ENCODE data around the gene SUPT6H.
"Not testable (repeated sequence)": the region's sequence is repeated elsewhere in the genome, so short reads cannot be mapped to it uniquely, and the experiment has no call there.

SUPT6H gene

GRCh38 chr17:28659497-28659881, 2.5 kb upstream of the SUPT6H start:
- not testable (repeated sequence) for ATAC-seq (replicated peaks); H3K9me3 Mint-ChIP-seq; DNase-seq; H3K27me3 Mint-ChIP-seq
- Mint-ChIP-seq H3K27ac (peak overlapping the region in 1 of 2 donors; percentile 87), H3K4me1 (ENCODE audit: low read depth in 2 of 2) (peaks cover 37 to 51% of the 10 kb centered on the region in 2 donors), H3K36me3 (ENCODE audit: insufficient read depth) (peaks cover 56% of the 10 kb centered on the region), H3K4me3 (peak overlapping the region; percentile 53 to 98)

- DNase-seq (no peak), ATAC-seq (replicated peaks) (no peak)
- Mint-ChIP-seq H3K27me3 (no peaks in the 10 kb centered on the region), H3K4me3 (peak overlapping the region; percentile 97 to 98), H3K27ac (peak overlapping the region; percentile 99), H3K4me1 (ENCODE audit: low read depth in 2 of 2) (peaks cover 40 to 56% of the 10 kb centered on the region in 2 donors), H3K36me3 (ENCODE audit: insufficient read depth) (peaks cover 57% of the 10 kb centered on the region), H3K9me3 (no peaks in the 10 kb centered on the region)
These were observed 473 bp downstream of the SUPT6H start for GRCh38 chr17:28662527-28662829.

GRCh38 chr17:28663723-28664122, 1.7 kb downstream of the SUPT6H start:
- Mint-ChIP-seq H3K4me3 (peak overlapping the region; percentile 97 to 98), H3K27ac (peak overlapping the region in 1 of 2 donors; percentile 86), H3K9me3 (no peaks in the 10 kb centered on the region), H3K27me3 (no peaks in the 10 kb centered on the region), H3K36me3 (ENCODE audit: insufficient read depth) (peaks cover 53% of the 10 kb centered on the region), H3K4me1 (ENCODE audit: low read depth in 2 of 2) (peaks cover 46 to 63% of the 10 kb centered on the region in 2 donors)
- no peak for DNase-seq
- no peak for ATAC-seq (replicated peaks)

GRCh38 chr17:28665994-28666393, 4.0 kb downstream of the SUPT6H start:
- Mint-ChIP-seq H3K27me3 (no peaks in the 10 kb centered on the region), H3K9me3 (no peaks in the 10 kb centered on the region), H3K4me3 (no peak overlapping the region), H3K36me3 (ENCODE audit: insufficient read depth) (peaks cover 62% of the 10 kb centered on the region), H3K4me1 (ENCODE audit: low read depth in 2 of 2) (peaks cover 39 to 54% of the 10 kb centered on the region in 2 donors), H3K27ac (peak overlapping the region in 1 of 2 donors; percentile 67)
- DNase-seq (no peak), ATAC-seq (replicated peaks) (no peak)

GRCh38 chr17:28667870-28668269, 5.9 kb downstream of the SUPT6H start:
- ATAC-seq (replicated peaks) (no peak), DNase-seq (no peak)
- H3K4me3 Mint-ChIP-seq, result no peak overlapping the region
- H3K4me1 Mint-ChIP-seq (ENCODE audit: low read depth in 2 of 2), result peaks cover 32 to 47% of the 10 kb centered on the region in 2 donors
- H3K36me3 Mint-ChIP-seq (ENCODE audit: insufficient read depth), result peaks cover 65% of the 10 kb centered on the region
- H3K27me3 Mint-ChIP-seq, result no peaks in the 10 kb centered on the region
- no peaks in the 10 kb centered on the region for H3K9me3 Mint-ChIP-seq
- peak overlapping the region in 1 of 2 donors; percentile 44 for H3K27ac Mint-ChIP-seq

- Mint-ChIP-seq H3K4me3 (no peak overlapping the region), H3K36me3 (ENCODE audit: insufficient read depth) (peaks cover 77% of the 10 kb centered on the region), H3K9me3 (no peaks in the 10 kb centered on the region), H3K27ac (no peak overlapping the region), H3K4me1 (ENCODE audit: low read depth in 2 of 2) (peaks cover 18 to 27% of the 10 kb centered on the region in 2 donors), H3K27me3 (no peaks in the 10 kb centered on the region)
- ATAC-seq (replicated peaks) (no peak), DNase-seq (no peak)
These were observed 7.9 kb downstream of the SUPT6H start for GRCh38 chr17:28669918-28670317.

GRCh38 chr17:28675490-28675889, 13.5 kb downstream of the SUPT6H start:
- Mint-ChIP-seq H3K4me3 (no peak overlapping the region), H3K9me3 (no peaks in the 10 kb centered on the region), H3K27me3 (no peaks in the 10 kb centered on the region), H3K36me3 (ENCODE audit: insufficient read depth) (peaks cover 93% of the 10 kb centered on the region), H3K4me1 (ENCODE audit: low read depth in 2 of 2) (peaks cover 0 to 6% of the 10 kb centered on the region in 2 donors), H3K27ac (peak overlapping the region in 1 of 2 donors; percentile 49)
- DNase-seq, result no peak
- no peak for ATAC-seq (replicated peaks)

GRCh38 chr17:28675980-28676379, 14.0 kb downstream of the SUPT6H start:
- Mint-ChIP-seq H3K9me3 (no peaks in the 10 kb centered on the region), H3K4me3 (no peak overlapping the region), H3K36me3 (ENCODE audit: insufficient read depth) (peaks cover 93% of the 10 kb centered on the region), H3K4me1 (ENCODE audit: low read depth in 2 of 2) (peaks cover 0 to 4% of the 10 kb centered on the region in 2 donors), H3K27ac (peak overlapping the region in 1 of 2 donors; percentile 49), H3K27me3 (no peaks in the 10 kb centered on the region)
- peak; percentile 39 for ATAC-seq (replicated peaks)
- DNase-seq, result no peak

GRCh38 chr17:28682655-28683054, 20.6 kb downstream of the SUPT6H start:
- ATAC-seq (replicated peaks) (no peak), DNase-seq (no peak)
- no peak overlapping the region for H3K4me3 Mint-ChIP-seq
- H3K4me1 Mint-ChIP-seq (ENCODE audit: low read depth in 2 of 2), result no peaks in the 10 kb centered on the region
- H3K9me3 Mint-ChIP-seq, result no peaks in the 10 kb centered on the region
- peak overlapping the region; percentile 31 to 38 for H3K27ac Mint-ChIP-seq
- peaks cover 91% of the 10 kb centered on the region for H3K36me3 Mint-ChIP-seq (ENCODE audit: insufficient read depth)
- no peaks in the 10 kb centered on the region for H3K27me3 Mint-ChIP-seq

GRCh38 chr17:28684963-28685362, 23.0 kb downstream of the SUPT6H start:
- Mint-ChIP-seq H3K36me3 (ENCODE audit: insufficient read depth) (peaks cover 94% of the 10 kb centered on the region), H3K9me3 (no peaks in the 10 kb centered on the region), H3K27ac (no peak overlapping the region), H3K4me1 (ENCODE audit: low read depth in 2 of 2) (no peaks in the 10 kb centered on the region), H3K27me3 (no peaks in the 10 kb centered on the region), H3K4me3 (no peak overlapping the region)
- ATAC-seq (replicated peaks), result no peak
- DNase-seq, result no peak

GRCh38 chr17:28685366-28685765, 23.4 kb downstream of the SUPT6H start:
- Mint-ChIP-seq H3K27ac (peak overlapping the region in 1 of 2 donors; percentile 67), H3K27me3 (no peaks in the 10 kb centered on the region), H3K36me3 (ENCODE audit: insufficient read depth) (peaks cover 94% of the 10 kb centered on the region), H3K4me3 (no peak overlapping the region), H3K4me1 (ENCODE audit: low read depth in 2 of 2) (no peaks in the 10 kb centered on the region), H3K9me3 (no peaks in the 10 kb centered on the region)
- DNase-seq (no peak), ATAC-seq (replicated peaks) (no peak)

- no peaks in the 10 kb centered on the region for H3K27me3 Mint-ChIP-seq
- ATAC-seq (replicated peaks) (no peak), DNase-seq (no peak)
- no peaks in the 10 kb centered on the region for H3K4me1 Mint-ChIP-seq (ENCODE audit: low read depth in 2 of 2)
- peaks cover 94% of the 10 kb centered on the region for H3K36me3 Mint-ChIP-seq (ENCODE audit: insufficient read depth)
- H3K9me3 Mint-ChIP-seq, result no peaks in the 10 kb centered on the region
- no peak overlapping the region for H3K4me3 Mint-ChIP-seq
- H3K27ac Mint-ChIP-seq, result no peak overlapping the region
These were observed 24.3 kb downstream of the SUPT6H start for GRCh38 chr17:28686296-28686695.

- no peaks in the 10 kb centered on the region for H3K27me3 Mint-ChIP-seq
- H3K36me3 Mint-ChIP-seq (ENCODE audit: insufficient read depth), result peaks cover 92% of the 10 kb centered on the region
- no peak overlapping the region for H3K4me3 Mint-ChIP-seq
- no peaks in the 10 kb centered on the region for H3K4me1 Mint-ChIP-seq (ENCODE audit: low read depth in 2 of 2)
- DNase-seq, result no peak
- no peak overlapping the region for H3K27ac Mint-ChIP-seq
- no peak for ATAC-seq (replicated peaks)
- no peaks in the 10 kb centered on the region for H3K9me3 Mint-ChIP-seq
These were observed 26.5 kb downstream of the SUPT6H start for GRCh38 chr17:28688481-28688880.

GRCh38 chr17:28689011-28689410, 27.0 kb downstream of the SUPT6H start:
- no peak overlapping the region for H3K4me3 Mint-ChIP-seq
- ATAC-seq (replicated peaks), result no peak

GRCh38 chr17:28693869-28694268, 31.9 kb downstream of the SUPT6H start:
- no peaks in the 10 kb centered on the region for H3K9me3 Mint-ChIP-seq
- no peak overlapping the region for H3K27ac Mint-ChIP-seq
- no peak overlapping the region for H3K4me3 Mint-ChIP-seq
- H3K4me1 Mint-ChIP-seq (ENCODE audit: low read depth in 2 of 2), result no peaks in the 10 kb centered on the region
- H3K36me3 Mint-ChIP-seq (ENCODE audit: insufficient read depth), result peaks cover 87% of the 10 kb centered on the region
- ATAC-seq (replicated peaks) (no peak), DNase-seq (no peak)
- no peaks in the 10 kb centered on the region for H3K27me3 Mint-ChIP-seq

More at GRCh38 chr17:28689011-28689410, 27.0 kb downstream of the SUPT6H start:
- H3K27ac Mint-ChIP-seq, result no peak overlapping the region
- H3K36me3 Mint-ChIP-seq (ENCODE audit: insufficient read depth), result peaks cover 92% of the 10 kb centered on the region
- H3K4me1 Mint-ChIP-seq (ENCODE audit: low read depth in 2 of 2), result no peaks in the 10 kb centered on the region
- H3K9me3 Mint-ChIP-seq, result no peaks in the 10 kb centered on the region
- DNase-seq, result no peak
- no peaks in the 10 kb centered on the region for H3K27me3 Mint-ChIP-seq

Measured in effector memory CD8-positive, alpha-beta T cell (primary cell).